Measurements from ENCODE around the gene CPN1. TPM values are rescaled to one million over a fixed set of nuclear protein-coding genes. Genes with fewer than 3 reads are reported as not detected.

CPN1 gene
- total RNA-seq, 4 donors from 2014 or later: not detected

DNA sequence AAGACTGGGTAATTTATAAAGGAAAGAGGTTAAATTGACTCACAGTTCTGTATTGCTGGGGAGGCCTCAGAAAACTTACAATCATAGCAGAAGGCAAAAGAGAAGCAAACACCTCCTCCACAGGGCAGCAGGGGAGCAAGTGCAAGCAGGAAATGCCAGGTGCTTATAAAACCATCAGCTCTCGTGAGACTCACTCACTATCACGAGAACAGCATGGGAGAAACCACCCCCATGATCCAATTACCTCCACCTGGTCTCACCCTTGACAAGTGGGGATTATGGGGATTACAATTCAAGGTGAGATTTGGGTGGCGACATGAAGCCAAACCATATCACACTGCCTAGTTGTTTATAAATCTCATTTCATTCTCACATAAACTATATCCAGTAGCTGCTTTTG is 28.0 kb upstream of the CPN1 start:
- DNase-seq: no peak
- no peaks in the 10 kb centered on the region for H3K9me3 ChIP-seq
- TF ChIP-seq, protein P1, sequence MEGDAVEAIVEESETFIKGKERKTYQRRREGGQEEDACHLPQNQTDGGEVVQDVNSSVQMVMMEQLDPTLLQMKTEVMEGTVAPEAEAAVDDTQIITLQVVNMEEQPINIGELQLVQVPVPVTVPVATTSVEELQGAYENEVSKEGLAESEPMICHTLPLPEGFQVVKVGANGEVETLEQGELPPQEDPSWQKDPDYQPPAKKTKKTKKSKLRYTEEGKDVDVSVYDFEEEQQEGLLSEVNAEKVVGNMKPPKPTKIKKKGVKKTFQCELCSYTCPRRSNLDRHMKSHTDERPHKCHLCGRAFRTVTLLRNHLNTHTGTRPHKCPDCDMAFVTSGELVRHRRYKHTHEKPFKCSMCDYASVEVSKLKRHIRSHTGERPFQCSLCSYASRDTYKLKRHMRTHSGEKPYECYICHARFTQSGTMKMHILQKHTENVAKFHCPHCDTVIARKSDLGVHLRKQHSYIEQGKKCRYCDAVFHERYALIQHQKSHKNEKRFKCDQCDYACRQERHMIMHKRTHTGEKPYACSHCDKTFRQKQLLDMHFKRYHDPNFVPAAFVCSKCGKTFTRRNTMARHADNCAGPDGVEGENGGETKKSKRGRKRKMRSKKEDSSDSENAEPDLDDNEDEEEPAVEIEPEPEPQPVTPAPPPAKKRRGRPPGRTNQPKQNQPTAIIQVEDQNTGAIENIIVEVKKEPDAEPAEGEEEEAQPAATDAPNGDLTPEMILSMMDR (IDR thresholded peaks at IDR 0.05): no peak
- TF ChIP-seq POLR2A (IDR thresholded peaks at IDR 0.05): no peak
- H3K27me3 ChIP-seq: no peaks in the 10 kb centered on the region
- H3K4me1 ChIP-seq: no peaks in the 10 kb centered on the region
- no peak overlapping the region for H3K4me3 ChIP-seq
- no peak overlapping the region for H3K27ac ChIP-seq
- H3K36me3 ChIP-seq: no peaks in the 10 kb centered on the region

DNA sequence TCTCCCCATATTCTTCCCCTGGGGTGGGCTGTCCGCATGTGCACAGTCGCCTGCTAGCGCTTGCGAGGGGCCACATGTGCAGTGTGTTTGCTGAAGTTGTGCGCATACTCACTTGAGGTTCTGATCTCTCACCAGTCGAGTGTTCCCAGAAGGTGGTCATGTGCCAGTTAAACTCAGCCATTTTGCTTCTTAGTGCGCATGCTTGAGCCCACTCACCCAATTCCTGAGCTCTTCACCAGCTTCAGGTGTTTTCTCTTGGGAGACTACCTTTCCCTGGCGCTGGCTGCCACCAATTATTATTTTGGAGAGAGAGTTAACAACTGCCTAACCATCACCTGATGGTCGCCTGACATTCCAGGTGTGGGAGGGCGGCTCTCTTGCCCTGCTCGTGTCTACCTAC is 25.2 kb upstream of the CPN1 start:
- DNase-seq: no peak
- no peaks in the 10 kb centered on the region for H3K27me3 ChIP-seq
- no peaks in the 10 kb centered on the region for H3K9me3 ChIP-seq
- no peak for TF ChIP-seq POLR2A (IDR thresholded peaks at IDR 0.05)
- TF ChIP-seq, protein P1 (IDR thresholded peaks at IDR 0.05): no peak
- no peaks in the 10 kb centered on the region for H3K4me1 ChIP-seq
- H3K36me3 ChIP-seq: no peaks in the 10 kb centered on the region
- H3K27ac ChIP-seq: no peak overlapping the region
- no peak overlapping the region for H3K4me3 ChIP-seq

DNA sequence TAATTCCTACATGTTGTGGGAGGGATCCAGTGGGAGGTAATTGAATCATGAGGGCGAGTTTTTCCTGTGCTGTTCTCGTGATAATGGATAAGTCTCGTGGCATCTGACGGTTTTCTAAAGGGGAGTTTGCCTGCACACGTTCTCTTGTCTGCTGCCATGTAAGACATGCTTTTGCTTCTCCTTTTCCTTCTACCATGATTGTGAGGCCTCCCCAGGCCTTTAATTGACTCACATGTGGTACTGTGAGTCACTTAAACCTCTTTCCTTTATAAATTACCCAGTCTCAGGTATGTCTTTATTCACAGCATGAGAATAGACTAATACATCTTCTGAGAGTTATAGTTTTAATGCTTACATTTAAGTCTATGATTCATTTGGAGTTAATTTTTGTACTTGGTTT is 22.6 kb upstream of the CPN1 start:
- H3K4me1 ChIP-seq: no peaks in the 10 kb centered on the region
- no peaks in the 10 kb centered on the region for H3K36me3 ChIP-seq
- DNase-seq: no peak
- TF ChIP-seq POLR2A (IDR thresholded peaks at IDR 0.05): no peak
- TF ChIP-seq, protein P1 (IDR thresholded peaks at IDR 0.05): no peak
- H3K27me3 ChIP-seq: no peaks in the 10 kb centered on the region
- H3K27ac ChIP-seq: no peak overlapping the region
- no peak overlapping the region for H3K4me3 ChIP-seq
- no peaks in the 10 kb centered on the region for H3K9me3 ChIP-seq

DNA sequence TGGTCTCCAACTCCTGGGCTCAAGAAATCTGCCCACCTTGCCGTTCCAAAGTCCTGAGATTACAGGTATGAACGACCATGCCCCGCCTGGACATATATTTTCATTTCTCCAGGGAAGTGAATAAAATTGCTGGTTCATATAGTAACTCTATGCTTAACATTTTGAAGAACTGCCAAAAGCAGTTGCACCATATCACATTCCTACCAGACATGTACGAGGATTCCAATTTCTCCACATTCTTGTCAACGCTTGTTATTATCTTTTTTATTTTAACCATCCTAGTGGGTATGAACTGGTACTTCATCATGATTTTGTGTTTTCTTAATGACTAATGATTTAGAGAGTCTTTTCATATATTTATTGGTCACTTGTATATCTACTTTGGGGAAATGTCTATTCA is 21.9 kb upstream of the CPN1 start:
- Histone ChIP-seq H3K36me3 (no peaks in the 10 kb centered on the region), H3K4me1 (no peaks in the 10 kb centered on the region), H3K4me3 (no peak overlapping the region), H3K27ac (no peak overlapping the region), H3K27me3 (no peaks in the 10 kb centered on the region), H3K9me3 (no peaks in the 10 kb centered on the region)
- no peak for TF ChIP-seq POLR2A (IDR thresholded peaks at IDR 0.05)
- TF ChIP-seq, protein P1 (IDR thresholded peaks at IDR 0.05): no peak
- DNase-seq: no peak

DNA sequence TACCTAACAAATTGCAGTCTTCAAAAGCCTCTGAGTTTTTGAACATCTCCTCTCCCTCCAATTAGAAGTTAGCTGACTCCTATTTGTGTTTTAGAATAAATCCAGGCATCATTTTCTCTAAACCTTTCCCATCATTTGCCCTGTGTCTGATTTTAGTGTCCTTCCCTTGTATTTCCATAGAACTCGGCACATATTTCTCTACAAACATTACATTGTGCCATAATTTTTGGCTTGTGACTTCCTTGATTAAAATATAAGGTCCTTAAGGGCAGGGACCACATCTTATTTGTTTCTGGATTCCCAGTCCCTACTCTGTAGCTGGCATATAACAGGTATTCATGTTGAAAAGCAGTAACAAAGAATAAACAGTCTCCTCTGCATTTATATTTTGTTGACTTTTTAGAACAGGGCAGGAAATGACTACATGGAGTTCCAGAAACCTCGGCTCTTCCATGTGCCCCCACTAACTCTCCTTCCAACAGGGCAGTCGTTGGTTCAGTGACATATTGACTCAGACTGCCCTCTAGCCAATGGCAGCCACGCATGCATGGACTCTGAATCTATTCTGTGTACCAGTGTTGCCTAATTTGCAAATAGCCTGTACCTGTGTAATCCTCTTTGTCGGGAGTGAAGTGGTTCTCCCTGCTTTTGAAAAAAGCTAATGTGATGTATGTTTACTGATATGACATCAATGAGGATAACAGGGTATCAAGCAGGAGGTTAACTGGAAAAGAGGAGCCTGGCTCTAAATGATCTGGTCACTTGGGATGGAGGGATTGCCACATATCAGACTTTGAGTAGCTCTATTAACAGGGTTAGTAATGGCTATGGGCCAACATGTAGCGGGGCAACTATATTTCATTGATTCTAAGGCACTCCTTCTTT is 19.8 kb upstream of the CPN1 start:
- H3K4me1 ChIP-seq: no peaks in the 10 kb centered on the region
- H3K27ac ChIP-seq: no peak overlapping the region
- peak in 1 of 3 donors; percentile 52 for DNase-seq
- H3K9me3 ChIP-seq: no peaks in the 10 kb centered on the region
- no peaks in the 10 kb centered on the region for H3K27me3 ChIP-seq
- H3K4me3 ChIP-seq: no peak overlapping the region
- TF ChIP-seq, protein P1 (IDR thresholded peaks at IDR 0.05): no peak
- H3K36me3 ChIP-seq: no peaks in the 10 kb centered on the region
